ENCODE measurements around the gene MTA1.

- TF ChIP-seq EZH2phosphoT487 (IDR thresholded peaks at IDR 0.05; ENCODE audit: insufficient read depth, low read depth) (no peak), EZH2 (IDR thresholded peaks at IDR 0.05; ENCODE audit: insufficient read depth, poor library complexity, severe bottlenecking) (no peak)
These were observed 10.9 kb downstream of the MTA1 start for GRCh38 chr14:105430565-105430964.
